ENCODE results near the gene GRAMD1A. TPM values are rescaled to one million over a fixed set of nuclear protein-coding genes. Genes with fewer than 3 reads are reported as not detected.
"Not testable (repeated sequence)": the region's sequence is repeated elsewhere in the genome, so short reads cannot be mapped to it uniquely, and the experiment has no call there.

GRAMD1A gene
- polyA plus RNA-seq, 3 donors from 2014 or later = 6.7 to 19.1 (median 7.8) TPM

GRCh38 chr19:34965505-34965904, 34.6 kb upstream of the GRAMD1A start:
- Mint-ChIP-seq H3K4me3 (peak overlapping the region; percentile 41 to 83 (median 51)), H3K9me3 (peaks cover 24 to 33% (median 27%) of the 10 kb centered on the region in 6 donors), H3K36me3 (peaks cover 25 to 29% (median 28%) of the 10 kb centered on the region in 3 donors), H3K4me1 (peaks cover 26 to 27% of the 10 kb centered on the region in 2 donors)
- H3K27me3 Mint-ChIP-seq (ENCODE audit: low read depth in 3 of 3); H3K27ac Mint-ChIP-seq; DNase-seq: not testable (repeated sequence)

- Mint-ChIP-seq H3K9me3 (peaks cover 4 to 13% (median 7%) of the 10 kb centered on the region in 6 donors), H3K4me3 (no peak overlapping the region), H3K27me3 (ENCODE audit: low read depth in 3 of 3) (peaks cover 2 to 7% (median 6%) of the 10 kb centered on the region in 3 donors), H3K27ac (no peak overlapping the region), H3K36me3 (peaks cover 7 to 10% (median 8%) of the 10 kb centered on the region in 3 donors), H3K4me1 (peaks cover 11 to 14% of the 10 kb centered on the region in 2 donors)
- DNase-seq = no peak
These were observed 32.6 kb upstream of the GRAMD1A start for GRCh38 chr19:34967551-34967950.

- no peak overlapping the region for H3K27ac Mint-ChIP-seq
- H3K4me3 Mint-ChIP-seq = no peak overlapping the region
These were observed 30.4 kb upstream of the GRAMD1A start for GRCh38 chr19:34969721-34970120.

GRCh38 chr19:34970185-34970780, 29.8 kb upstream of the GRAMD1A start:
- not testable (repeated sequence) for H3K27ac Mint-ChIP-seq, H3K4me3 Mint-ChIP-seq
- H3K27me3 Mint-ChIP-seq (ENCODE audit: low read depth in 3 of 3) = peaks cover 6 to 18% (median 7%) of the 10 kb centered on the region in 3 donors

More at GRCh38 chr19:34969721-34970120, 30.4 kb upstream of the GRAMD1A start:
- Mint-ChIP-seq H3K36me3 (peaks cover 0 to 3% (median 0%) of the 10 kb centered on the region in 3 donors), H3K4me1 (peaks cover 14 to 17% of the 10 kb centered on the region in 2 donors), H3K27me3 (ENCODE audit: low read depth in 3 of 3) (peaks cover 5 to 18% (median 7%) of the 10 kb centered on the region in 3 donors), H3K9me3 (peaks cover 0 to 5% (median under 1%) of the 10 kb centered on the region in 6 donors)
- no peak for DNase-seq

GRCh38 chr19:34972163-34972705, 27.9 kb upstream of the GRAMD1A start:
- H3K4me1 Mint-ChIP-seq = peaks cover 17 to 18% of the 10 kb centered on the region in 2 donors
- peaks cover 7 to 23% (median 9%) of the 10 kb centered on the region in 3 donors for H3K27me3 Mint-ChIP-seq (ENCODE audit: low read depth in 3 of 3)
- no peak for DNase-seq
- H3K36me3 Mint-ChIP-seq = no peaks in the 10 kb centered on the region
- H3K9me3 Mint-ChIP-seq = peaks cover 0 to 5% (median 0%) of the 10 kb centered on the region in 6 donors
- H3K4me3 Mint-ChIP-seq = no peak overlapping the region
- peak overlapping the region in 1 of 6 donors; percentile 61 for H3K27ac Mint-ChIP-seq

More at GRCh38 chr19:34970185-34970780, 29.8 kb upstream of the GRAMD1A start:
- H3K36me3 Mint-ChIP-seq, DNase-seq, H3K9me3 Mint-ChIP-seq: not testable (repeated sequence)
- H3K4me1 Mint-ChIP-seq = peaks cover 17 to 18% of the 10 kb centered on the region in 2 donors

GRCh38 chr19:34974646-34975045, 25.5 kb upstream of the GRAMD1A start:
- Mint-ChIP-seq H3K9me3 (peaks cover 0 to 5% (median 0%) of the 10 kb centered on the region in 6 donors), H3K4me1 (peaks cover 17 to 18% of the 10 kb centered on the region in 2 donors), H3K4me3 (no peak overlapping the region), H3K27ac (peak overlapping the region in 1 of 6 donors; percentile 23), H3K27me3 (ENCODE audit: low read depth in 3 of 3) (peaks cover 11 to 26% (median 12%) of the 10 kb centered on the region in 3 donors), H3K36me3 (no peaks in the 10 kb centered on the region)
- DNase-seq = no peak

- DNase-seq = no peak
- Mint-ChIP-seq H3K4me1 (peaks cover 17 to 18% of the 10 kb centered on the region in 2 donors), H3K4me3 (no peak overlapping the region), H3K27ac (peak overlapping the region in 1 of 6 donors; percentile 23), H3K27me3 (ENCODE audit: low read depth in 3 of 3) (peaks cover 12 to 22% (median 12%) of the 10 kb centered on the region in 3 donors), H3K36me3 (no peaks in the 10 kb centered on the region), H3K9me3 (peaks cover 0 to 5% (median 0%) of the 10 kb centered on the region in 6 donors)
These were observed 25.1 kb upstream of the GRAMD1A start for GRCh38 chr19:34975056-34975455.

- no peak for DNase-seq
- H3K27me3 Mint-ChIP-seq (ENCODE audit: low read depth in 3 of 3) = peaks cover 12 to 22% (median 14%) of the 10 kb centered on the region in 3 donors
- H3K4me3 Mint-ChIP-seq = no peak overlapping the region
- no peaks in the 10 kb centered on the region for H3K36me3 Mint-ChIP-seq
- no peak overlapping the region for H3K27ac Mint-ChIP-seq
- peaks cover 0 to 5% (median 0%) of the 10 kb centered on the region in 6 donors for H3K9me3 Mint-ChIP-seq
- H3K4me1 Mint-ChIP-seq = peaks cover 17 to 18% of the 10 kb centered on the region in 2 donors
These were observed 23.5 kb upstream of the GRAMD1A start for GRCh38 chr19:34976611-34977010.

- Mint-ChIP-seq H3K27me3 (ENCODE audit: low read depth in 3 of 3) (peaks cover 6 to 9% (median 8%) of the 10 kb centered on the region in 3 donors), H3K4me3 (no peak overlapping the region), H3K4me1 (peaks cover under 1 to 2% of the 10 kb centered on the region in 2 donors), H3K36me3 (no peaks in the 10 kb centered on the region), H3K27ac (no peak overlapping the region), H3K9me3 (peaks cover 0 to 5% (median 0%) of the 10 kb centered on the region in 6 donors)
- no peak for DNase-seq
These were observed 20.1 kb upstream of the GRAMD1A start for GRCh38 chr19:34979819-34980640.

- H3K4me3 Mint-ChIP-seq = no peak overlapping the region
- DNase-seq = no peak
- peaks cover 2 to 7% (median 5%) of the 10 kb centered on the region in 3 donors for H3K27me3 Mint-ChIP-seq (ENCODE audit: low read depth in 3 of 3)
- no peak overlapping the region for H3K27ac Mint-ChIP-seq
- H3K4me1 Mint-ChIP-seq = peaks cover 10 to 12% of the 10 kb centered on the region in 2 donors
- H3K36me3 Mint-ChIP-seq = no peaks in the 10 kb centered on the region
- no peaks in the 10 kb centered on the region for H3K9me3 Mint-ChIP-seq
These were observed 17.8 kb upstream of the GRAMD1A start for GRCh38 chr19:34982275-34982674.

- Mint-ChIP-seq H3K27ac (no peak overlapping the region), H3K27me3 (ENCODE audit: low read depth in 3 of 3) (peaks cover 0 to 7% (median 5%) of the 10 kb centered on the region in 3 donors), H3K4me3 (no peak overlapping the region), H3K9me3 (no peaks in the 10 kb centered on the region), H3K4me1 (peaks cover 10 to 12% of the 10 kb centered on the region in 2 donors), H3K36me3 (no peaks in the 10 kb centered on the region)
- DNase-seq = no peak
These were observed 16.3 kb upstream of the GRAMD1A start for GRCh38 chr19:34983786-34984185.

GRCh38 chr19:34984287-34984686, 15.8 kb upstream of the GRAMD1A start:
- DNase-seq = no peak
- no peak overlapping the region for H3K4me3 Mint-ChIP-seq
- no peaks in the 10 kb centered on the region for H3K36me3 Mint-ChIP-seq
- H3K27ac Mint-ChIP-seq = no peak overlapping the region
- peaks cover 0 to 6% (median 2%) of the 10 kb centered on the region in 3 donors for H3K27me3 Mint-ChIP-seq (ENCODE audit: low read depth in 3 of 3)
- H3K9me3 Mint-ChIP-seq = no peaks in the 10 kb centered on the region
- peaks cover 10 to 12% of the 10 kb centered on the region in 2 donors for H3K4me1 Mint-ChIP-seq

- H3K27ac Mint-ChIP-seq = peak overlapping the region in 5 of 6 donors; percentile 30 to 82 (median 39)
- H3K9me3 Mint-ChIP-seq = no peaks in the 10 kb centered on the region
- H3K36me3 Mint-ChIP-seq = no peaks in the 10 kb centered on the region
- peak in 1 of 3 donors; percentile 10 for DNase-seq
- H3K27me3 Mint-ChIP-seq (ENCODE audit: low read depth in 3 of 3) = peaks cover 0 to 3% (median 2%) of the 10 kb centered on the region in 3 donors
- H3K4me1 Mint-ChIP-seq = peaks cover 10 to 12% of the 10 kb centered on the region in 2 donors
- peak overlapping the region in 3 of 5 donors; percentile 31 to 47 (median 45) for H3K4me3 Mint-ChIP-seq
These were observed 14.7 kb upstream of the GRAMD1A start for GRCh38 chr19:34985249-34986022.
